GM20431 (cell line): ENCODE results near the gene FAM184A.

Experiments
- in situ Hi-C: fragments of 300-500 bp; cut with MseI, MboI; formaldehyde crosslinking; loops from one replicate; pipeline ENCODE4 v1.15.0; 2020; ENCODE audit warnings: low sequenced_read_pairs; ENCODE audit not compliant: unreplicated experiment

The FAM184A gene, protein sequence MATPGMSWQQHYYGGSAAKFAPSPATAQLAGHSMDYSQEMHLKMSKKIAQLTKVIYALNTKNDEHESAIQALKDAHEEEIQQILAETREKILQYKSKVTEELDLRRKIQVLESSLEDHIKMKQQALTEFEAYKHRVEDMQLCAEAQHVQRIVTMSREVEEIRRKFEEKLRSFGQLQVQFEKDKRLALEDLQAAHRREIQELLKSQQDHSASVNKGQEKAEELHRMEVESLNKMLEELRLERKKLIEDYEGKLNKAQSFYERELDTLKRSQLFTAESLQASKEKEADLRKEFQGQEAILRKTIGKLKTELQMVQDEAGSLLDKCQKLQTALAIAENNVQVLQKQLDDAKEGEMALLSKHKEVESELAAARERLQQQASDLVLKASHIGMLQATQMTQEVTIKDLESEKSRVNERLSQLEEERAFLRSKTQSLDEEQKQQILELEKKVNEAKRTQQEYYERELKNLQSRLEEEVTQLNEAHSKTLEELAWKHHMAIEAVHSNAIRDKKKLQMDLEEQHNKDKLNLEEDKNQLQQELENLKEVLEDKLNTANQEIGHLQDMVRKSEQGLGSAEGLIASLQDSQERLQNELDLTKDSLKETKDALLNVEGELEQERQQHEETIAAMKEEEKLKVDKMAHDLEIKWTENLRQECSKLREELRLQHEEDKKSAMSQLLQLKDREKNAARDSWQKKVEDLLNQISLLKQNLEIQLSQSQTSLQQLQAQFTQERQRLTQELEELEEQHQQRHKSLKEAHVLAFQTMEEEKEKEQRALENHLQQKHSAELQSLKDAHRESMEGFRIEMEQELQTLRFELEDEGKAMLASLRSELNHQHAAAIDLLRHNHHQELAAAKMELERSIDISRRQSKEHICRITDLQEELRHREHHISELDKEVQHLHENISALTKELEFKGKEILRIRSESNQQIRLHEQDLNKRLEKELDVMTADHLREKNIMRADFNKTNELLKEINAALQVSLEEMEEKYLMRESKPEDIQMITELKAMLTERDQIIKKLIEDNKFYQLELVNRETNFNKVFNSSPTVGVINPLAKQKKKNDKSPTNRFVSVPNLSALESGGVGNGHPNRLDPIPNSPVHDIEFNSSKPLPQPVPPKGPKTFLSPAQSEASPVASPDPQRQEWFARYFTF

GRCh38 chr6:119078376-119079282 is at the start of gene FAM184A:
Gene FAM184A (minus strand): TSS chr6:119078664. CDS start chr6:119078299, 365 bp downstream.
- in situ Hi-C loops, result no loop called here

DNA sequence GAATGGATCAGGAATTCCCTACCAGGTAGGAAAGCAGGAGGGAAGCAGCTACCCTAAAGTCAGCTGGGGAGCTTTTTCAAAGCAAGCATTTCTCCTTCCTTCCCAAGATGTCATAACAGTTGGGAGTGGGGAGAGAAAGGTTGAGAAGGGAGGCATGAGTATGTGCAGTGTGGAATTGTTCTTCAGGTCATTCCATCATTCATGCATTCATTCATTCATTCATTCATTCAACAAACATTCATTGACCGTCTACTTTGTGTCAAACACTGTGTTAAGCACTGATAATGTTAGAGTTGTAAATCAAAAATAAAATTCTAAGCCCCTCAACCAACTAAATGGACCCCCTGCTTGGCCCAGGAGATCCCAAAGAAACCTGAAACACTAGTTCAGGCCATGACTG is 49.2 kb upstream of the FAM184A start:
- in situ Hi-C loops, result loop anchor here (25.0 kb wide), 3 partner anchors 210 to 835 kb away; partner anchors contain the start of gene MAN1A1

DNA sequence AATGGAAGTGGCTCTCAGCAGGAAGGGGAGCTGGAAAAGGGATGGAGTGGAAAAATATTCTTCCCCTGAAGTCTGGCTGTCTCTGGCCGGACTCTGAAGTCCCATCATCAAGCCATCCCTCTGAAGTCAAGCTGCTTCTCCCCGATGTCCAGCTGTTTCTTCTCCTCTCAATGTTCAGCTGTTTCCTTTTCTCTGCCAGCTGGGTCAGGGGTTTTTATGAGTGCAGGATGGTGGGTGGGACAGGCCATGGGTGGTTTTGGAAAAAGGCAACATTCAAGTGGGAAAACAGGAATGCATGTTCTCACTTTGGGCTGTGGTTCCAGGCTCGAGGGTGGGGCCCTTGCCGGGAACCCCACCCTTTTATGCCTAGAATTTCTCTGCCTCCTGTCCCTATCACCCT is 48.4 kb upstream of the FAM184A start:
- in situ Hi-C loops, result loop anchor here (25.0 kb wide), 3 partner anchors 210 to 835 kb away; partner anchors contain the start of gene MAN1A1

GRCh38 chr6:119126140-119126539 is 47.7 kb upstream of the FAM184A start:
- in situ Hi-C loops, result loop anchor here (25.0 kb wide), 3 partner anchors 211 to 836 kb away; partner anchors contain the start of gene MAN1A1

DNA sequence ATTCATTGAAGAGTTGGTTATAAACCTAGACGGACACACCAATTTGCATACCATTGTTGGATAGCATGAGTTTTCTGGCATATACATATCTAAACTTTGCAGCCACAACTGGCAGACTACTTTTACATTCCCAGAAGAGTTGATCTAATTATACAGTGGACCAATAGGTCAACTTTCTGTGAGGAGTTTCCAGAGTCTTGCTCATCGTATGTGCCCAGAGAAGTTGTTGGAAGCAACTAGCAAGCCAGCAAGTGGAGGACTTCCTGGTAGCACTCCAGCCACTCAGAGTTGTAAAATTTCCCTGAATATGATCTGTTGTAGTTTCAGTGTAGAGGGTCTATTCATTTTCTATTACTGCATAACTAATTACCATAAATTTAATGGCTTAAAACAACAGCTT is 47.1 kb upstream of the FAM184A start:
- in situ Hi-C loops, result loop anchor here (25.0 kb wide), 3 partner anchors 212 to 837 kb away; partner anchors contain the start of gene MAN1A1

- in situ Hi-C loops, result no loop called here
Measured at GRCh38 chr6:119124079-119124824, 45.8 kb upstream of the FAM184A start.

DNA sequence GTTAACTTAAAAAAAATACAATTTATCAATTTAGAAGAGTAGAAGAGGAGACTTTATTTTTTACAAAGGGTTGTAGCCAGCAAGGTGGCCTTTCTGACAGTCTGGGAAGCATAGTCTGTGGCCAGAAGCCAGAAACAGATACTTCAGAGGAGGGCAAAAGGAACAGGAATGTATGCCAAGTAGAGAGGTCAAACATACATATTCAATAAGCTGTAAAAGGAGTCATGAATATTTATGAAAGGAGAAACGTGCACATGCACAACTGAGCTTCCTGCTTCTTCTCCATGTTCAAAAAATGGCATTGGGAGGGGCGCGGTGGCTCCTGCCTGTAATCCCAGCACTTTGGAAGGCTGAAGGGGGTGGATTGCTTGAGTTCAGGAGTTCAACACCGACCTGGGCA is 43.9 kb upstream of the FAM184A start:
- in situ Hi-C loops, result no loop called here

- in situ Hi-C loops, result no loop called here
Measured at GRCh38 chr6:119121367-119121766, 42.9 kb upstream of the FAM184A start.

GRCh38 chr6:119119989-119120388 is 41.5 kb upstream of the FAM184A start:
- in situ Hi-C loops, result loop anchor here (10.0 kb wide), 1 partner anchor 155 kb away; no protein-coding TSS in a partner anchor

- in situ Hi-C loops, result loop anchor here (10.0 kb wide), 1 partner anchor 154 kb away; no protein-coding TSS in a partner anchor
Measured at GRCh38 chr6:119119062-119119461, 40.6 kb upstream of the FAM184A start.

DNA sequence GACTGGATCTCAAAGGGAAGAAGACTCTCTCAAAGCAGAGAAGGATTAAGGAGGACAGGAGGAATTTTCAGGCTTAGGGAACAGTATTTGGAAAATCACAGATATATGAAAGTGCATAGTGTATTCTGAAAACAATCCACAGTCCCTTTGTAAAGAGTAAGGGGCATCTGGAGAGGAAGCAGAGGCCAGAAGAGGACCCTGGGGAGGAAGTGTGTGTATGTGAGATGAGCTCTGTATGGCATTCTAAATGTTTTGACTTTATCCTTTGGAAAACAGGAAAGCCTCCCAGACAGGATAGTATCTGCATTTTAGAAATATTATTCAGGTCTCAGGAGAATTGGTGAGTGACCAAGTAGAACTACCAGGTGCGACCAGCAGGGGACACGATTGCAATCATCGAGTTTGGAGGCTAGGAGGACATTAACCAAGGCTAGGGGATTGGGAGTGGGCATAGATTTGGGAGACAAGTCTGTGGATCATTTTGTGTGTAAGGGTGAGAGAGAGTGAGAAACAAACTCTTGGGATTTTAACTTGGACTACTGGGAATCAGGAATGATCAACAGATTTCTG is 38.3 kb upstream of the FAM184A start:
- in situ Hi-C loops, result loop anchor here (10.0 kb wide), 1 partner anchor 152 kb away; no protein-coding TSS in a partner anchor

GRCh38 chr6:119113961-119114360 is 35.5 kb upstream of the FAM184A start:
- in situ Hi-C loops, result loop anchor here (10.0 kb wide), 1 partner anchor 149 kb away; no protein-coding TSS in a partner anchor

DNA sequence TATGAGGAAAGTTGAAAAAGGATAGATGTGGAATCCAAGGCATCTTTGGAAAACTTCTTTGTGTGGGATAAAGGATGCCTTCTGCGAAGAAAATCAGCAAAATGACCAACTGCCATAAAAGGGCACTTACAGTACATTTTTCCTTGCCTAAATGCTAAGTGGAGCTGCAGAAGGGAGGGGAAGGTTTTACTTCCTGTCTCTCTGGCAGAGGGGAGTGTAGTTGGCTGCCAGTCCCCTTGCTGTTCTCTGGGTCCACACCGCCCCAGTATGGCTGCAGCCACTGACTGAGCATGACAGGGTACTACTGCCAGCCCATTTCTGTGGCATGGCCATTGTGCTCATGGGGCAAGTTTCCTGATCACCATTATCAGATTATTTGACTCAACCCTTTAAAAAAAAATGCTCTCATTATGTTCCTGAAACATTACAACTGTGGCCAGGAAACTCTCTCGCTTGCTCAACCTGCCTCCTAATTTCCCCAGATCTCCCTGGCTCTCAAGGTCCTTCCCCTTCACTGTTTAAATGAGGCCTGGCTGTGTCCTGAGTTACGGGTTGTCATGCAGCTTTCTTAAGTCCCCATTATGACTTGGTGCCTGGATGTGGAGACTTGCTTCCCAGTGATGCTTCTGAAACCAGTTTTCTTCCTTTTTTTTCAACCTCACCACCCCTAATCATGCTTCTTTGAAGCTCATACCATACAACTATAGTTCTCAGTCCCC is 34.5 kb upstream of the FAM184A start:
- in situ Hi-C loops, result loop anchor here (10.0 kb wide), 1 partner anchor 148 kb away; no protein-coding TSS in a partner anchor

DNA sequence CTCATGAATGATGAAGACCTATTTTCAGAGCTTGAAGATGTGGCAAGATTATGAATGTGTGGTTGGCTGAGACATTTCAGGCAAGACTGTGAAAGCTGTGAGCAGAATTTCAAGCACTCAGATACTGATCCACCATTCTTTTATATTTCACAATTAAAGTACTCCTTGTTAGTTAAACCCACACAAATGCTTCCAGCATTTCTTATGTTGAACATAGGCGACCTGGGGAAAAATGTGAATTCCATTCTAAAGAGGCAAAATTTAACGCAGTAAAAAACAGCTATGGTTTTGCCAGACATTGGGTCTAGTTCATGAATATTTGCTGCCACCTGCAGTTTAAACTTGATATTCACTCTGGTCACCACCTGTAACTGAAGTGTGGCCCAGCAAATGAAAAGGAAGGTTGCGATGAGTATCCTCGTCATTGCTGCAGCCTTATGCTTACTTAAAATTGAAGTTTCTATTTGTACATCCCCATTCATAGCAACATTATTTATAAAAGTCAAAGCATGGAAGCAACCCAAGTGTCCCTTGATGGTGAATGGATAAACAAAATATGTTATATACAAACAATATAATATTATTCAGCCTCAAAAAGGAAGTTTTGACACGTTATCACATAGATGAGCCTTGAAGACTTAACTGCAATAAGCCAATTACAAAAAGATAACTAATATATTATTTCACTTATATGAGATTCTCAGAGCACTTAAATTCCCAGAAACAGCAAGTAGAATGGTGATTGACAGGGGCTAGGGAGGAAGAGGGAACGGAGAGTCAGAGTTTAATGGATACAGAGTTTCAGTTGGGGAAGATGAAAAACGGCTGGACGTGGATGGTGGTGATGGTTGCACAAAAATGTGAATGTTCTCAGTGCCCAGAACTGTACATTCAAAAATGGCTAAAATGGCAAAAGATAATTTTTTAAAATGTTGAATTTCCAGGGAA is 32.4 kb upstream of the FAM184A start:
- in situ Hi-C loops, result loop anchor here (10.0 kb wide), 1 partner anchor 146 kb away; no protein-coding TSS in a partner anchor

- in situ Hi-C loops, result loop anchor here (10.0 kb wide), 1 partner anchor 145 kb away; no protein-coding TSS in a partner anchor
Measured at GRCh38 chr6:119109654-119110325, 31.3 kb upstream of the FAM184A start.
